Measurements from ENCODE around the gene RSPH6A. TPM values are rescaled to one million over a fixed set of nuclear protein-coding genes. Genes with fewer than 3 reads are reported as not detected.

Gene RSPH6A
- polyA plus RNA-seq, 1 experiment = not detected

- POLR2A ChIA-PET = no interaction called here
- H3K27ac ChIP-seq (ENCODE audit: low read depth, low read length) = no peak overlapping the region
Measured at GRCh38 chr19:45774765-45775164, 40.3 kb downstream of the RSPH6A start.

GRCh38 chr19:45773384-45773783 lies 41.7 kb downstream of the RSPH6A start:
- no peak for DNase-seq (ENCODE audit: low read depth, low spot score)
- POLR2A ChIA-PET = interaction anchor here (1.0 to 1.2 kb wide), 2 partner anchors 10 to 26 kb away, joined by 4 to 8 read pairs; no protein-coding TSS in a partner anchor
- Histone ChIP-seq H3K9me3 (ENCODE audit: control insufficient read depth, insufficient read depth, low read length) (no peaks in the 10 kb centered on the region; the same call in 1 of the 2 replicates), H3K27me3 (ENCODE audit: control insufficient read depth, insufficient read depth, low read length) (no peaks in the 10 kb centered on the region), H3K4me3 (ENCODE audit: low read depth, low read length) (no peak overlapping the region), H3K27ac (ENCODE audit: low read depth, low read length) (no peak overlapping the region)
- TF ChIP-seq CTCF (IDR thresholded peaks at IDR 0.05; ENCODE audit: low read depth, low read length) = no peak
- CTCF ChIA-PET = interaction anchor here (1.1 kb wide), 1 partner anchor 26 kb away, joined by 3 read pairs; no protein-coding TSS in a partner anchor

More at GRCh38 chr19:45774765-45775164, 40.3 kb downstream of the RSPH6A start:
- H3K27me3 ChIP-seq (ENCODE audit: control insufficient read depth, insufficient read depth, low read length) = no peaks in the 10 kb centered on the region
- CTCF ChIA-PET = no interaction called here
- no peaks in the 10 kb centered on the region; the same call in 1 of the 2 replicates for H3K9me3 ChIP-seq (ENCODE audit: control insufficient read depth, insufficient read depth, low read length)
- H3K4me3 ChIP-seq (ENCODE audit: low read depth, low read length) = no peak overlapping the region
- TF ChIP-seq CTCF (IDR thresholded peaks at IDR 0.05; ENCODE audit: low read depth, low read length) = no peak
- DNase-seq (ENCODE audit: low read depth, low spot score) = no peak

GRCh38 chr19:45772912-45773311 lies 42.2 kb downstream of the RSPH6A start:
- ChIA-PET CTCF (interaction anchor here (1.1 kb wide), 1 partner anchor 26 kb away, joined by 3 read pairs; no protein-coding TSS in a partner anchor), POLR2A (interaction anchor here (1.0 to 1.2 kb wide), 2 partner anchors 10 to 26 kb away, joined by 4 to 8 read pairs; no protein-coding TSS in a partner anchor)
- DNase-seq (ENCODE audit: low read depth, low spot score) = no peak
- Histone ChIP-seq H3K9me3 (ENCODE audit: control insufficient read depth, insufficient read depth, low read length) (no peaks in the 10 kb centered on the region; the same call in 1 of the 2 replicates), H3K27me3 (ENCODE audit: control insufficient read depth, insufficient read depth, low read length) (no peaks in the 10 kb centered on the region), H3K27ac (ENCODE audit: low read depth, low read length) (no peak overlapping the region), H3K4me3 (ENCODE audit: low read depth, low read length) (no peak overlapping the region)
- no peak for TF ChIP-seq CTCF (IDR thresholded peaks at IDR 0.05; ENCODE audit: low read depth, low read length)

GRCh38 chr19:45772130-45772840 lies 42.8 kb downstream of the RSPH6A start:
- POLR2A ChIA-PET = interaction anchor here (0.9 to 1.2 kb wide), 3 partner anchors 11 to 27 kb away, joined by 3 to 8 read pairs (median 4); no protein-coding TSS in a partner anchor
- CTCF ChIA-PET = interaction anchor here (1.1 kb wide), 1 partner anchor 27 kb away, joined by 3 read pairs; no protein-coding TSS in a partner anchor
- Histone ChIP-seq H3K4me3 (ENCODE audit: low read depth, low read length) (no peak overlapping the region), H3K27ac (ENCODE audit: low read depth, low read length) (no peak overlapping the region), H3K9me3 (ENCODE audit: control insufficient read depth, insufficient read depth, low read length) (no peaks in the 10 kb centered on the region), H3K27me3 (ENCODE audit: control insufficient read depth, insufficient read depth, low read length) (no peaks in the 10 kb centered on the region)
- no peak for DNase-seq (ENCODE audit: low read depth, low spot score)
- TF ChIP-seq CTCF (IDR thresholded peaks at IDR 0.05; ENCODE audit: low read depth, low read length) = no peak

Data from AG04450 (cell line).